ENCODE data around the gene SOD1.
A peak's percentile ranks its signal among the peaks of the same experiment; 100 is the strongest.
"Not testable (repeated sequence)": the region's sequence is repeated elsewhere in the genome, so short reads cannot be mapped to it uniquely, and the experiment has no call there.

Gene SOD1

GRCh38 chr21:31659536-31660258, at the start of gene SOD1:
Gene SOD1 (plus strand): TSS chr21:31659693. CDS start chr21:31659770, 77 bp downstream.
- DNase-seq (ENCODE audit: low read depth): peak; percentile 87

GRCh38 chr21:31611445-31611844, 48.0 kb upstream of the SOD1 start:
- DNase-seq (ENCODE audit: low read depth): no peak

GRCh38 chr21:31612894-31613785, 46.4 kb upstream of the SOD1 start:
- no peak for DNase-seq (ENCODE audit: low read depth)

- DNase-seq (ENCODE audit: low read depth): no peak
Observed at GRCh38 chr21:31614705-31615104, 44.8 kb upstream of the SOD1 start.

- DNase-seq (ENCODE audit: low read depth): no peak
Observed at GRCh38 chr21:31616216-31616615, 43.3 kb upstream of the SOD1 start.

- no peak for DNase-seq (ENCODE audit: low read depth)
Observed at GRCh38 chr21:31618696-31619430, 40.6 kb upstream of the SOD1 start.

GRCh38 chr21:31622397-31622796, 37.1 kb upstream of the SOD1 start:
- no peak for DNase-seq (ENCODE audit: low read depth)

- no peak for DNase-seq (ENCODE audit: low read depth)
Observed at GRCh38 chr21:31623664-31624063, 35.8 kb upstream of the SOD1 start.

- DNase-seq (ENCODE audit: low read depth): no peak
Observed at GRCh38 chr21:31624181-31624580, 35.3 kb upstream of the SOD1 start.

- no peak for DNase-seq (ENCODE audit: low read depth)
Observed at GRCh38 chr21:31624961-31625491, 34.5 kb upstream of the SOD1 start.

GRCh38 chr21:31629972-31630711, 29.4 kb upstream of the SOD1 start:
- DNase-seq (ENCODE audit: low read depth): peak; percentile 93

- not testable (repeated sequence) for DNase-seq (ENCODE audit: low read depth)
Observed at GRCh38 chr21:31631881-31632280, 27.6 kb upstream of the SOD1 start.

GRCh38 chr21:31634993-31635392, 24.5 kb upstream of the SOD1 start:
- no peak for DNase-seq (ENCODE audit: low read depth)

- no peak for DNase-seq (ENCODE audit: low read depth)
Observed at GRCh38 chr21:31636874-31637273, 22.6 kb upstream of the SOD1 start.

GRCh38 chr21:31641416-31641922, 18.0 kb upstream of the SOD1 start:
- no peak for DNase-seq (ENCODE audit: low read depth)

GRCh38 chr21:31644643-31645042, 14.8 kb upstream of the SOD1 start:
- DNase-seq (ENCODE audit: low read depth): no peak

- DNase-seq (ENCODE audit: low read depth): no peak
Observed at GRCh38 chr21:31647650-31648049, 11.8 kb upstream of the SOD1 start.

GRCh38 chr21:31650930-31651329, 8.6 kb upstream of the SOD1 start:
- no peak for DNase-seq (ENCODE audit: low read depth)

- DNase-seq (ENCODE audit: low read depth): not testable (repeated sequence)
Observed at GRCh38 chr21:31651491-31651890, 8.0 kb upstream of the SOD1 start.

GRCh38 chr21:31654340-31654739, 5.2 kb upstream of the SOD1 start:
- no peak for DNase-seq (ENCODE audit: low read depth)

Data from amniotic epithelial cell (primary cell).